Fibroblast of upper back skin (primary cell): ENCODE measurements around the gene MPZL2.
"Not testable (repeated sequence)": the region's sequence is repeated elsewhere in the genome, so short reads cannot be mapped to it uniquely, and the experiment has no call there.

Experiments
- DNase-seq: peaks from one replicate; pipeline ENCODE4 v3.0.0-alpha.2; 2013

MPZL2 gene

DNA sequence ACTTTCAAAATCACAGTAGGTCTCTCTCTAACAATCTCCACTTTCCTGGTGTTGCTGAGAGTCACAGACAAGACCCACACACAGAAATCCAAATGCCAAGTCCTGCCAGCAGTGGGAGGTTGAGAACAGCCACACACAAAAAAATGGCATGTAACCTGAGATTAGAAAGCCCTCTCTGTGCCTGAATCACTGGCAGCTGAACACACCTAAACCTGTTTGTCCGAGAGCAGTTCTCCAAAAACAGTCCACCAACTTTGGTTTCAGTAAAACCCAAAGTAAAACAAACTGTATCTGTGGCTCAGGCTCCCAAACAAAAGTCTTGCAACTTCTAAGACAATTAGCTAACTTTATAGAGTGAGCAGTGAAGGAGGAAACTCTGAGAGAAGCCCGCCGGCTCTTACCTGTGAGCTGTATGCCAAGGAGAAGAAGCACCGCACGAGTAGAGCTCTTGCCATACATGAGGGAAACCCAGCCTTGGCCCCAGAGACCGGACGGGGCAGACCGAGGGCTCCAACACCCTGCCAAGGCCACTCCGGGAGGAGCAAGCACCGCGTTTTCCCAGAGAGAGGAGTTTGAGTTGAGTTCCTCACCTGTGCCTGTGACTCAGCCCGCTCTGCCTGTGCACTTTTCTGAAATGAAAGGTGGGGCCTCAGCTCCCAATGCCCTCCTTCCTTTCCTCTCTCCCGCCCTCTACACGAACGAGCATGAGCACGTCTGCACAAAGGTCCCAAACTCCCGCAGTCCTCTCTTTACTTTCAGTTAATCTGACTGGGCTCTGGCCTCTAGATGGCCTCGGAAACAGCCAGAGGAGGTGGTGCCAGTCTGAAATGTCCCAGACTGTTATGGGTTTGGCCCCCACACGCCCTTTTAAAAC is at the start of gene MPZL2:
Gene MPZL2, minus strand, starts transcription at position 603 of the 874 bp plus-strand sequence. Its CDS starts 144 bp downstream, at position 459.
- no peak for DNase-seq

DNA sequence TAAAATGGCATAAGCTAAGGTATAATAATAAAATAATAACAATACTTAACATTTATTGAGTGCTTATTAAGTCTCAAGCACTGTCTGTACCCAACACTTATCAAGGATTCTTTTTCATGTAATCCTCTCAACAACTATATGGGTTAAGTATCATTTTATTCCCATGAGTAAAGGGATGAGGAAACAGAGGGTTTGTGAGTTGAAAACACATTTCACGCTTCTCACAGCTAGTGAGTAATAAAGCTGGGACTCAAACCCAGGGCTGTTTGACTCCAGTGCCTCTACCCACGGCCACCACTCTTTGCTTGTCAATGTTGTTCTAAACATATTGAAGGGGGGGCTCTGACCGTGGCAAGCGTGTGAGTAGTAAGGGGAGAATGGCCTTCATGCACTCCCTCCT is 49.1 kb upstream of the MPZL2 start:
- DNase-seq: peak; percentile 11

- DNase-seq: no peak
These were observed 48.2 kb upstream of the MPZL2 start for GRCh38 chr11:118312328-118312727.

DNA sequence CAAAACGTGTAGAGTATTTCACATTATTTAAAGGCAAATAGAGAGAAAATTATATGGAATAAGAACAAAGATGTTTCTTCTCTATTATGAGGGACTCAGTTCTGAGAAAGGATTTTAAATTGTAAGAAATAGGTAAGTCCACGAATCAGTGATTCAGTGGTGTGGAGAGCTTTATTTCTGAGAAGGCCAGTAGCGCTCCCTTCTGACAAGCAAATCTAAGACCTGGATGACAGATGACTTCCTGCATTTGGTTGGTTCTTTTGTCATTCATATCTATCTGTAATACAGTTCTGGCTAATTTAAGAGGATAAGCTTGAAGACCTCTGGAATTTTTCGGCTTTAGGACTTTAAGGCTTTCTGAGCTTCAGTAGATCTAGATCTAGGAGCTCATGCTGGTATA is 47.4 kb upstream of the MPZL2 start:
- no peak for DNase-seq

- DNase-seq: no peak
These were observed 46.8 kb upstream of the MPZL2 start for GRCh38 chr11:118310781-118311485.

GRCh38 chr11:118310271-118310670 is 46.2 kb upstream of the MPZL2 start:
- no peak for DNase-seq

DNA sequence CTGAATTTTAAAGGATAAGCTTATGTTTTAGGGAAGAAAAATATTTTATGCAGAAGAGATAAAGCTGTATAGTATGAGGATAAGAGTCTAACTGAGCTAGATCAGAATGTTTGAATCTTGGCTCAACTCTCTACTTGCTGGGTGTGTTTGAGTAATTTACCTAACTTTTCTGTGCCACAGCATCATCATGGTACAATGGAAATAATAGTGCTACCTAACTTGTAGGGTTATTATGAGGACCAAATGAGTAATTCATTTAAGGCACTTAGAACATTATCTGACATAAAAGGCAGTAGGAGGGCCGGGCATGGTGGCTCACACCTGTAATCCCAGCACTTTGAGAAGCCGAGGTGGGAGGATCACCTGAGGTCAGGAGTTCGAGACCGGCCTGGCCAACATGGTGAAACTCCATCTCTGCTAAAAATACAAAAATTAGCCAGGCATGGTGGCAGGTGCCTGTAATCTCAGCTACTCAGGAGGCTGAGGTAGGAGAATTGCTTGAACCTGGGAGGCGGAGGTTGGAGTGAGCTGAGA is 45.0 kb upstream of the MPZL2 start:
- DNase-seq: not testable (repeated sequence)

DNA sequence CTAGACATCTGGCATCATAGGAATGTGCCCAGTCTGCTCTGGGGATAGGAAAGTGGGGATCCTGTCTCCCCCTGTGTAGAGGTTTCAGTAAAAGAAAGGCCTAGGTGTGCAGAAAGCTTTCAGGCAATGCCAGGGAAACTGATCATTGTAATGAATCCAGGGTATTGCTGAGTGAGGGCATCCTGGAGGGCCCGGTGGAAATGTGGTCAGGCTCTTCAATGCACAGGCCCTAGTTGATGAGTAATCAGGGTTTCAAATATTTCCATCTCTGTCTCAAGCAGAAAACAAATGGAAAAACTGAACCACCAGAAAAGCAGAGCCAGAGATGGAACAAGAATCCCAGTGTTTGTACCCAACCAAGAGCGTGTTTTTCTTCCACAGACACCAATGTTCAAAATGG is 42.5 kb upstream of the MPZL2 start:
- no peak for DNase-seq

- no peak for DNase-seq
These were observed 41.6 kb upstream of the MPZL2 start for GRCh38 chr11:118305726-118306125.

GRCh38 chr11:118304568-118305248 is 40.6 kb upstream of the MPZL2 start, which contains the start of gene CD3E:
Gene CD3E (plus strand): TSS chr11:118304730. CDS start chr11:118304953, 223 bp downstream.
- no peak for DNase-seq

DNA sequence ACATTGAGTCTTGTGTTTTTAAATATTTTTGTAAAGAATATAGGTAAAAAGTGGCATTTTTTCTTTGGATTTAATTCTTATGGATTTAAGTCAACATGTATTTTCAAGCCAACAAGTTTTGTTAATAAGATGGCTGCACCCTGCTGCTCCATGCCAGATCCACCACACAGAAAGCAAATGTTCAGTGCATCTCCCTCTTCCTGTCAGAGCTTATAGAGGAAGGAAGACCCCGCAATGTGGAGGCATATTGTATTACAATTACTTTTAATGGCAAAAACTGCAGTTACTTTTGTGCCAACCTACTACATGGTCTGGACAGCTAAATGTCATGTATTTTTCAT is 40.1 kb upstream of the MPZL2 start:
- DNase-seq: no peak

- no peak for DNase-seq
These were observed 37.6 kb upstream of the MPZL2 start for GRCh38 chr11:118301600-118302195.

DNA sequence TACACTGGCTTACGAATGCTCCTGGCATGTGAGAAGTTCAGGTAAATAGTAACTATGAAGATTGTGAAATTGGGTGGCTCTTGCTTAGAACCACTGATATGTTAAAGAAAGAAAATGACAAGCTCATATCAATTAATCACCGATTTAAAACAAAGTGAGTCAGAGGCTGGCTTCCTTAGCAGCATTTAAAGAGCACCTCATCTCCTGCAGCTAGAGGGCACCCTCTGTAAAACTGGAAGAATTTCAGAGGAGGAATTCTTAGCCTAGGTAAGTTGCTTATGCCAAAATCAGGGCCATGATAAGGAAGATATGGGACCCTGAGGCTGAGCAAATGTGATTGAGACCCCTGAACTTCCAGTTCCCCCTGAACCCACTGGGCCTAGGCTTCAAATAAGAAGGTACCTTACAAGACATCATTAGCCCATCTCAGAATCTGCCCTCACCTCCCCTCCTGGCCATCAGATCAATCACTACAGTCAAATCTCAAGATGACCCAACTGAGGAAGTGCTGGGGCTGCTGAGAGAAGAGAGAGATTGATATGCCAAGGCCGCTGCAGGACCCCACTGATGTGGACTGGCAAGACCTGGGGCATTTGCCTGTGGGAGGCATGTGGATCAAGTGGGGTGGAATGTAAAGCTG is 31.8 kb upstream of the MPZL2 start:
- peak; percentile 25 for DNase-seq

DNA sequence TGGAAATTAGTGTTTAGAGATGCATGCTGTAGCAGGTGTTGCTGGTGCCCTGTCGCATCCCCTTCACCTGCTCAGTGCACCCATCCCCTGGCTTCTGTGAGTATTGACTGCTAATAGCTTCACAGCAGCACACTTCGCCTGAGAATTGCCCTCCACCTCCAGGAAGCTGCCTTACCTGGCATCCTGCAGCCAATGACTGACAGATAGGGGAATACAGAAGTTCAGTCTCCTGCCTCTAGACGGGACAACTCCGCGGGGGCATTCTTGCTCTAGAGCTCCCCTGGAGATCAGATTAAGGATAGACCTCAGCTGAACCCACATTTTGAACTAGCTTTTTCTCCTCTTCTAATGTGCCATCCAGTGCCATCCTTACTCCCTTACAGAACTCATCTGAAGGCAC is 31.1 kb upstream of the MPZL2 start:
- DNase-seq: no peak

- DNase-seq: no peak
These were observed 30.0 kb upstream of the MPZL2 start for GRCh38 chr11:118294053-118294452.

DNA sequence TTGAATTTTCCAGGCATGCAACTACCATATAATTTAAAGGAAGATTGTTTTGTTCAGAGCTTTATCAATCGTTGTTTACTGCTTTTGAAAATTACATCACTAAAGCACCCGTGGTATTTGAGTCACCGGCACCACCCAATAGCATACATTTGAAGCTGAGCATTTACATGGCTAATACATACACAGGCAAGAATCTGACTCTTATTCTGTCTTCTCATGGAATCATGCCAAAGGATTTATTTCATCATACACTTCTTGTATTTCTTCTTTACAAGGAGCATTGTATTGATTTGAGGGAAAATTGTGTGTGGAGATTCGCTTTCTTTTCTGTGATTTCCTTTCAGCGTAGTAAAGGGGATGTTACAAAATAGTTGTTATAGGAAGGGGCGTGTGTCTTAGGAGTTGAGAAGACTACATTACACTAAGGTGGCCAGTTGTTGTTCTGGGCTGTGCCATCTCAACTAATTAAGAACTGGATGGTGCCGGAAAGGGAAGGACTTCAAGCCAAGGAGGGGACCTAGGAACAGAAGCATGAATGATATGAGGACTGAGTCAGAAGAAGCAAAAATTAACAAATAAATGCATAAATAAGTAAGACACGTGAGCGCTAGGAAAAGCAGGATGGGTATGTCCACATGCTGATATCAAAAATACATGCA is 27.5 kb upstream of the MPZL2 start:
- peak; percentile 31 for DNase-seq

- no peak for DNase-seq
These were observed 26.8 kb upstream of the MPZL2 start for GRCh38 chr11:118290923-118291322.

- DNase-seq: no peak
These were observed 25.3 kb upstream of the MPZL2 start for GRCh38 chr11:118289401-118289800.

- peak; percentile 50 for DNase-seq
These were observed 22.9 kb upstream of the MPZL2 start for GRCh38 chr11:118287006-118287405.

DNA sequence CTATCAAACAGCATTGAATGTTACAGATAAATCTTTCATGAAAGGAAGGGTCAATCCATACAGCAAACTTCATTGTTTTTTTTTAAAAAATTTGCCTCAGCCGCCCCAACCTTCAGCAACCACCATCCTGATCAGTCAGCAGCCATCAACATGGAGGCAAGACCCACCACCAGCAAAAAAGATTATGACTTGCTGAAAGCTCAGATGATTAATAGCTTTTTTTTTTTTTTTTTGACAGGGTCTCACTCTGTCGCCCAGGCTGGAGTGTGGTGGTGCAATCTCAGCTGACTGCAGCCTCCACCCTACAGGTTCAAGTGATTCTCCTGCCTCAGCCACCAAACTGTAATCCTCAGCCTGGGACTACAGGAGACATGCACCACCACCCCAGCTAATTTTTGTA is 22.4 kb upstream of the MPZL2 start:
- no peak for DNase-seq

GRCh38 chr11:118283756-118284350 is 19.8 kb upstream of the MPZL2 start:
- no peak for DNase-seq
